ENCODE data around the gene ITGA6.
A peak's percentile ranks its signal among the peaks of the same experiment; 100 is the strongest.

Gene ITGA6

GRCh38 chr2:172451923-172452322 is 24.5 kb downstream of the ITGA6 start:
- ATAC-seq (replicated peaks; ENCODE audit: extremely low read depth, poor library complexity, severe bottlenecking) = no peak
- Mint-ChIP-seq H3K27ac (ENCODE audit: low read depth) (no peak overlapping the region), H3K4me1 (peaks cover 74% of the 10 kb centered on the region)

GRCh38 chr2:172452845-172453244 is 25.5 kb downstream of the ITGA6 start:
- Mint-ChIP-seq H3K36me3 (ENCODE audit: insufficient read depth) (peaks cover 13% of the 10 kb centered on the region), H3K4me1 (peaks cover 74% of the 10 kb centered on the region)
- ATAC-seq (replicated peaks; ENCODE audit: extremely low read depth, poor library complexity, severe bottlenecking) = no peak

More at GRCh38 chr2:172451923-172452322, 24.5 kb downstream of the ITGA6 start:
- no peaks in the 10 kb centered on the region for H3K27me3 Mint-ChIP-seq
- no peaks in the 10 kb centered on the region for H3K9me3 Mint-ChIP-seq
- no peak for DNase-seq (ENCODE audit: low spot score in 2 of 2)
- H3K36me3 Mint-ChIP-seq (ENCODE audit: insufficient read depth) = peaks cover 13% of the 10 kb centered on the region
- no peak overlapping the region for H3K4me3 Mint-ChIP-seq

GRCh38 chr2:172454404-172455120 is 27.2 kb downstream of the ITGA6 start:
- H3K4me3 Mint-ChIP-seq = no peak overlapping the region
- peaks cover 9% of the 10 kb centered on the region for H3K36me3 Mint-ChIP-seq (ENCODE audit: insufficient read depth)
- ATAC-seq (replicated peaks; ENCODE audit: extremely low read depth, poor library complexity, severe bottlenecking) = no peak
- H3K27ac Mint-ChIP-seq (ENCODE audit: low read depth) = peak overlapping the region; percentile 3
- peaks cover 74% of the 10 kb centered on the region for H3K4me1 Mint-ChIP-seq
- H3K9me3 Mint-ChIP-seq = no peaks in the 10 kb centered on the region
- DNase-seq (ENCODE audit: low spot score in 2 of 2) = no peak
- H3K27me3 Mint-ChIP-seq = no peaks in the 10 kb centered on the region

More at GRCh38 chr2:172452845-172453244, 25.5 kb downstream of the ITGA6 start:
- H3K27me3 Mint-ChIP-seq = no peaks in the 10 kb centered on the region
- DNase-seq (ENCODE audit: low spot score in 2 of 2) = no peak
- no peak overlapping the region for H3K4me3 Mint-ChIP-seq
- H3K9me3 Mint-ChIP-seq = no peaks in the 10 kb centered on the region
- no peak overlapping the region for H3K27ac Mint-ChIP-seq (ENCODE audit: low read depth)

- H3K4me1 Mint-ChIP-seq = peaks cover 74% of the 10 kb centered on the region
- no peaks in the 10 kb centered on the region for H3K9me3 Mint-ChIP-seq
- no peak overlapping the region for H3K4me3 Mint-ChIP-seq
- peaks cover 7% of the 10 kb centered on the region for H3K36me3 Mint-ChIP-seq (ENCODE audit: insufficient read depth)
- no peaks in the 10 kb centered on the region for H3K27me3 Mint-ChIP-seq
- H3K27ac Mint-ChIP-seq (ENCODE audit: low read depth) = peak overlapping the region; percentile 3
- no peak for DNase-seq (ENCODE audit: low spot score in 2 of 2)
- ATAC-seq (replicated peaks; ENCODE audit: extremely low read depth, poor library complexity, severe bottlenecking) = no peak
These were observed 27.7 kb downstream of the ITGA6 start for GRCh38 chr2:172455121-172455515.

- no peaks in the 10 kb centered on the region for H3K9me3 Mint-ChIP-seq
- H3K27ac Mint-ChIP-seq (ENCODE audit: low read depth) = peak overlapping the region; percentile 50
- DNase-seq (ENCODE audit: low spot score in 2 of 2) (no peak), ATAC-seq (replicated peaks; ENCODE audit: extremely low read depth, poor library complexity, severe bottlenecking) (no peak)
- no peak overlapping the region for H3K4me3 Mint-ChIP-seq
- H3K36me3 Mint-ChIP-seq (ENCODE audit: insufficient read depth) = peaks cover 5% of the 10 kb centered on the region
- H3K4me1 Mint-ChIP-seq = peaks cover 79% of the 10 kb centered on the region
- no peaks in the 10 kb centered on the region for H3K27me3 Mint-ChIP-seq
These were observed 28.6 kb downstream of the ITGA6 start for GRCh38 chr2:172456002-172456401.

GRCh38 chr2:172457536-172457935 is 30.1 kb downstream of the ITGA6 start:
- H3K9me3 Mint-ChIP-seq = no peaks in the 10 kb centered on the region
- no peak overlapping the region for H3K4me3 Mint-ChIP-seq
- peak overlapping the region; percentile 29 for H3K27ac Mint-ChIP-seq (ENCODE audit: low read depth)

GRCh38 chr2:172458561-172459124 is 31.3 kb downstream of the ITGA6 start:
- DNase-seq (ENCODE audit: low spot score in 2 of 2) = no peak
- H3K27me3 Mint-ChIP-seq = no peaks in the 10 kb centered on the region
- H3K27ac Mint-ChIP-seq (ENCODE audit: low read depth) = no peak overlapping the region
- H3K9me3 Mint-ChIP-seq = no peaks in the 10 kb centered on the region
- peaks cover 88% of the 10 kb centered on the region for H3K4me1 Mint-ChIP-seq
- ATAC-seq (replicated peaks; ENCODE audit: extremely low read depth, poor library complexity, severe bottlenecking) = no peak
- H3K36me3 Mint-ChIP-seq (ENCODE audit: insufficient read depth) = peaks cover 9% of the 10 kb centered on the region
- H3K4me3 Mint-ChIP-seq = no peak overlapping the region

More at GRCh38 chr2:172457536-172457935, 30.1 kb downstream of the ITGA6 start:
- DNase-seq (ENCODE audit: low spot score in 2 of 2) = no peak
- Mint-ChIP-seq H3K27me3 (no peaks in the 10 kb centered on the region), H3K4me1 (peaks cover 83% of the 10 kb centered on the region), H3K36me3 (ENCODE audit: insufficient read depth) (peaks cover 5% of the 10 kb centered on the region)
- no peak for ATAC-seq (replicated peaks; ENCODE audit: extremely low read depth, poor library complexity, severe bottlenecking)

GRCh38 chr2:172460780-172461201 is 33.4 kb downstream of the ITGA6 start:
- peaks cover 87% of the 10 kb centered on the region for H3K4me1 Mint-ChIP-seq
- ATAC-seq (replicated peaks; ENCODE audit: extremely low read depth, poor library complexity, severe bottlenecking) (no peak), DNase-seq (ENCODE audit: low spot score in 2 of 2) (no peak)
- peak overlapping the region; percentile 73 for H3K4me3 Mint-ChIP-seq
- H3K9me3 Mint-ChIP-seq = no peaks in the 10 kb centered on the region
- peaks cover 7% of the 10 kb centered on the region for H3K36me3 Mint-ChIP-seq (ENCODE audit: insufficient read depth)
- no peak overlapping the region for H3K27ac Mint-ChIP-seq (ENCODE audit: low read depth)
- no peaks in the 10 kb centered on the region for H3K27me3 Mint-ChIP-seq

- peaks cover 5% of the 10 kb centered on the region for H3K36me3 Mint-ChIP-seq (ENCODE audit: insufficient read depth)
- peak overlapping the region; percentile 62 for H3K27ac Mint-ChIP-seq (ENCODE audit: low read depth)
- peak; percentile 47 for ATAC-seq (replicated peaks; ENCODE audit: extremely low read depth, poor library complexity, severe bottlenecking)
- H3K9me3 Mint-ChIP-seq = no peaks in the 10 kb centered on the region
- H3K4me3 Mint-ChIP-seq = peak overlapping the region; percentile 73
- H3K4me1 Mint-ChIP-seq = peaks cover 86% of the 10 kb centered on the region
- H3K27me3 Mint-ChIP-seq = no peaks in the 10 kb centered on the region
- DNase-seq (ENCODE audit: low spot score in 2 of 2) = peak; percentile 50 to 62
These were observed 34.4 kb downstream of the ITGA6 start for GRCh38 chr2:172461591-172462372.

GRCh38 chr2:172462373-172462848 is 35.0 kb downstream of the ITGA6 start:
- Mint-ChIP-seq H3K27ac (ENCODE audit: low read depth) (peak overlapping the region; percentile 62), H3K9me3 (no peaks in the 10 kb centered on the region), H3K27me3 (no peaks in the 10 kb centered on the region), H3K36me3 (ENCODE audit: insufficient read depth) (peaks cover 9% of the 10 kb centered on the region), H3K4me3 (peak overlapping the region; percentile 73), H3K4me1 (peaks cover 85% of the 10 kb centered on the region)
- ATAC-seq (replicated peaks; ENCODE audit: extremely low read depth, poor library complexity, severe bottlenecking) = peak; percentile 52
- DNase-seq (ENCODE audit: low spot score in 2 of 2) = no peak

- Mint-ChIP-seq H3K4me3 (peak overlapping the region; percentile 73), H3K27ac (ENCODE audit: low read depth) (peak overlapping the region; percentile 62)
- ATAC-seq (replicated peaks; ENCODE audit: extremely low read depth, poor library complexity, severe bottlenecking) = peak; percentile 87
These were observed 35.5 kb downstream of the ITGA6 start for GRCh38 chr2:172462849-172463381.

GRCh38 chr2:172464400-172465129 is 37.2 kb downstream of the ITGA6 start:
- Mint-ChIP-seq H3K27me3 (no peaks in the 10 kb centered on the region), H3K27ac (ENCODE audit: low read depth) (peak overlapping the region; percentile 62), H3K4me1 (peaks cover 64% of the 10 kb centered on the region), H3K9me3 (no peaks in the 10 kb centered on the region), H3K36me3 (ENCODE audit: insufficient read depth) (peaks cover 16% of the 10 kb centered on the region), H3K4me3 (peak overlapping the region; percentile 73)
- no peak for DNase-seq (ENCODE audit: low spot score in 2 of 2)
- ATAC-seq (replicated peaks; ENCODE audit: extremely low read depth, poor library complexity, severe bottlenecking) = no peak

More at GRCh38 chr2:172462849-172463381, 35.5 kb downstream of the ITGA6 start:
- peaks cover 13% of the 10 kb centered on the region for H3K36me3 Mint-ChIP-seq (ENCODE audit: insufficient read depth)
- no peaks in the 10 kb centered on the region for H3K9me3 Mint-ChIP-seq
- no peaks in the 10 kb centered on the region for H3K27me3 Mint-ChIP-seq
- peaks cover 80% of the 10 kb centered on the region for H3K4me1 Mint-ChIP-seq
- DNase-seq (ENCODE audit: low spot score in 2 of 2) = peak; percentile 22 to 48

Data from central memory CD8-positive, alpha-beta T cell (primary cell).